Calu3 (cell line): ENCODE measurements around the gene MPZL3. TPM values are rescaled to one million over a fixed set of nuclear protein-coding genes. Genes with fewer than 3 reads are reported as not detected.

Source experiments
- BruUV-seq: library from RNA; stranded (reverse); fragments of 400-500 nt; replicated peaks from 2 replicates; lab custom pipeline; 2021; lab: Mats Ljungman, UMichigan
- CTCF ChIA-PET: fragments of 300-600 bp; sonication (Branson Sonifier 250); formaldehyde crosslinking; loops from one replicate; lab custom pipeline; 2022; ENCODE audit warnings: antibody characterized with exemption; lab: Charles Lee
- DNase-seq: peaks from one replicate; pipeline ENCODE4 v3.0.0; 2022
- H3K27ac Mint-ChIP-seq: one replicate; pipeline ENCODE4 v1.8.0; 2022; ENCODE audit warnings: mixed read lengths; ENCODE audit not compliant: unreplicated experiment
- H3K27me3 Mint-ChIP-seq: one replicate; pipeline ENCODE4 v1.8.0; 2022; ENCODE audit warnings: mixed read lengths; ENCODE audit not compliant: unreplicated experiment
- H3K36me3 Mint-ChIP-seq: one replicate; pipeline ENCODE4 v1.8.0; 2022; ENCODE audit warnings: mild to moderate bottlenecking, moderate library complexity, mixed read lengths; ENCODE audit not compliant: insufficient read depth, unreplicated experiment
- H3K4me1 Mint-ChIP-seq: one replicate; pipeline ENCODE4 v1.8.0; 2022; ENCODE audit warnings: mild to moderate bottlenecking, low read depth, mixed read lengths; ENCODE audit not compliant: unreplicated experiment
- H3K4me3 Mint-ChIP-seq: one replicate; pipeline ENCODE4 v1.8.0; 2022; ENCODE audit warnings: mild to moderate bottlenecking, low read depth, moderate library complexity, mixed read lengths; ENCODE audit not compliant: unreplicated experiment
- H3K9me3 Mint-ChIP-seq: one replicate; pipeline ENCODE4 v1.8.0; 2022; ENCODE audit warnings: low read depth, mixed read lengths; ENCODE audit not compliant: unreplicated experiment
- CTCF ChIP-seq: fragments of 200-600 bp; IDR thresholded peaks from one replicate; pipeline ENCODE4 v1.8.0; 2022; ENCODE audit warnings: antibody characterized with exemption; ENCODE audit not compliant: unreplicated experiment
- intact Hi-C: fragments of 100-400 bp; cut with micrococcal nuclease; formaldehyde crosslinking; loops from one replicate; pipeline ENCODE4 v1.10.0; 2022; ENCODE audit not compliant: unreplicated experiment
- total RNA-seq: library from RNA; stranded (reverse); gene quantifications from 2 replicates; pipeline ENCODE4 v1.2.3, GENCODE V29; 2022

Gene MPZL3
- total RNA-seq, 1 experiment from 2014 or later = 5.9 TPM

GRCh38 chr11:118176778-118177134 is 75.4 kb downstream of the MPZL3 start:
- no TSS peak for BruUV-seq
- H3K27ac Mint-ChIP-seq = no peak overlapping the region
- H3K36me3 Mint-ChIP-seq = no peaks in the 10 kb centered on the region
- CTCF ChIA-PET = no interaction called here
- no peak for TF ChIP-seq CTCF
- no peak for DNase-seq
- intact Hi-C loops = no loop called here
- H3K4me3 Mint-ChIP-seq = no peak overlapping the region
- no peaks in the 10 kb centered on the region for H3K9me3 Mint-ChIP-seq
- peaks cover 20% of the 10 kb centered on the region for H3K27me3 Mint-ChIP-seq
- H3K4me1 Mint-ChIP-seq = peaks cover 18% of the 10 kb centered on the region

Other genes with a start within 250 kb of the MPZL3 start
- gene TMPRSS4, start 175.3 kb downstream of the MPZL3 start, total RNA-seq = 99.9 and 132 TPM in 2 replicates
- gene SMIM35, start 165.4 kb downstream of the MPZL3 start, total RNA-seq = not detected in 2 replicates
- gene SCN4B, start 99.5 kb downstream of the MPZL3 start, total RNA-seq = not detected in 2 replicates
- gene SCN2B, start 75.7 kb downstream of the MPZL3 start, total RNA-seq = not detected in 2 replicates
- 0.07 TPM in 1 of 2 replicates, not detected in the other for gene JAML, start 27.4 kb downstream of the MPZL3 start, total RNA-seq
- gene MPZL2, start 11.9 kb upstream of the MPZL3 start, total RNA-seq = 69.6 and 81.7 TPM in 2 replicates
- gene CD3E, start 52.4 kb upstream of the MPZL3 start, total RNA-seq = not detected in 2 replicates
- not detected in 2 replicates for gene CD3D, start 90.3 kb upstream of the MPZL3 start, total RNA-seq
- gene CD3G, start 92.0 kb upstream of the MPZL3 start, total RNA-seq = not detected in 2 replicates
- 28.8 and 30.8 TPM in 2 replicates for gene UBE4A, start 107.2 kb upstream of the MPZL3 start, total RNA-seq
- gene ATP5MG, start 149.2 kb upstream of the MPZL3 start, total RNA-seq = 145 and 151 TPM in 2 replicates
- gene KMT2A, start 184.1 kb upstream of the MPZL3 start, total RNA-seq = 58.1 and 61.8 TPM in 2 replicates